Measurements from ENCODE around the gene UBR1.

UBR1 gene

GRCh38 chr15:43093026-43093425, 12.8 kb downstream of the UBR1 start:
- no peak for TF ChIP-seq TAF1 (IDR thresholded peaks at IDR 0.05; ENCODE audit: borderline replicate concordance, insufficient read depth, low read length)
- no peak for TF ChIP-seq POLR2AphosphoS5 (IDR thresholded peaks at IDR 0.05; ENCODE audit: low read depth, low read length)
- no peak for TF ChIP-seq FOXP2 (optimal IDR thresholded peaks at IDR 0.05; ENCODE audit: borderline replicate concordance, extremely low read depth, extremely low read length, insufficient read depth)
- no peak for TF ChIP-seq SIN3A (IDR thresholded peaks at IDR 0.05; ENCODE audit: borderline replicate concordance, insufficient read depth, low read length)
- TF ChIP-seq REST (IDR thresholded peaks at IDR 0.05; ENCODE audit: insufficient read depth in 1 of 2, low read depth in 2 of 2, low read length in 2 of 2) = no peak

GRCh38 chr15:43091859-43092258, 14.0 kb downstream of the UBR1 start:
- no peak for TF ChIP-seq TAF1 (IDR thresholded peaks at IDR 0.05; ENCODE audit: borderline replicate concordance, insufficient read depth, low read length)
- TF ChIP-seq REST (IDR thresholded peaks at IDR 0.05; ENCODE audit: insufficient read depth in 1 of 2, low read depth in 2 of 2, low read length in 2 of 2) = no peak
- TF ChIP-seq POLR2AphosphoS5 (IDR thresholded peaks at IDR 0.05; ENCODE audit: low read depth, low read length) = no peak
- no peak for TF ChIP-seq SIN3A (IDR thresholded peaks at IDR 0.05; ENCODE audit: borderline replicate concordance, insufficient read depth, low read length)
- no peak for TF ChIP-seq FOXP2 (optimal IDR thresholded peaks at IDR 0.05; ENCODE audit: borderline replicate concordance, extremely low read depth, extremely low read length, insufficient read depth)

GRCh38 chr15:43086551-43086950, 19.3 kb downstream of the UBR1 start:
- TF ChIP-seq REST (IDR thresholded peaks at IDR 0.05; ENCODE audit: insufficient read depth in 1 of 2, low read depth in 2 of 2, low read length in 2 of 2) = no peak
- TF ChIP-seq TAF1 (IDR thresholded peaks at IDR 0.05; ENCODE audit: borderline replicate concordance, insufficient read depth, low read length) = no peak
- no peak for TF ChIP-seq POLR2AphosphoS5 (IDR thresholded peaks at IDR 0.05; ENCODE audit: low read depth, low read length)
- no peak for TF ChIP-seq FOXP2 (optimal IDR thresholded peaks at IDR 0.05; ENCODE audit: borderline replicate concordance, extremely low read depth, extremely low read length, insufficient read depth)
- no peak for TF ChIP-seq SIN3A (IDR thresholded peaks at IDR 0.05; ENCODE audit: borderline replicate concordance, insufficient read depth, low read length)

GRCh38 chr15:43085921-43086320, 19.9 kb downstream of the UBR1 start:
- TF ChIP-seq FOXP2 (optimal IDR thresholded peaks at IDR 0.05; ENCODE audit: borderline replicate concordance, extremely low read depth, extremely low read length, insufficient read depth) (no peak), SIN3A (IDR thresholded peaks at IDR 0.05; ENCODE audit: borderline replicate concordance, insufficient read depth, low read length) (no peak), REST (IDR thresholded peaks at IDR 0.05; ENCODE audit: insufficient read depth in 1 of 2, low read depth in 2 of 2, low read length in 2 of 2) (no peak)

- no peak for TF ChIP-seq POLR2AphosphoS5 (IDR thresholded peaks at IDR 0.05; ENCODE audit: low read depth, low read length)
- no peak for TF ChIP-seq SIN3A (IDR thresholded peaks at IDR 0.05; ENCODE audit: borderline replicate concordance, insufficient read depth, low read length)
- no peak for TF ChIP-seq REST (IDR thresholded peaks at IDR 0.05; ENCODE audit: insufficient read depth in 1 of 2, low read depth in 2 of 2, low read length in 2 of 2)
- TF ChIP-seq FOXP2 (optimal IDR thresholded peaks at IDR 0.05; ENCODE audit: borderline replicate concordance, extremely low read depth, extremely low read length, insufficient read depth) = no peak
- TF ChIP-seq TAF1 (IDR thresholded peaks at IDR 0.05; ENCODE audit: borderline replicate concordance, insufficient read depth, low read length) = no peak
These were observed 23.3 kb downstream of the UBR1 start for GRCh38 chr15:43082509-43082908.

All from PFSK-1 (cell line).